HG02571 (cell line): ENCODE measurements around the gene CHDH.

Source experiments
- ATAC-seq: cut with Tn5 transposase; IDR thresholded peaks from one replicate; pipeline ENCODE4 v1.9.1; 2021; ENCODE audit warnings: mild to moderate bottlenecking, moderate library complexity; ENCODE audit not compliant: unreplicated experiment

Gene CHDH

GRCh38 chr3:53809764-53810400 is 36.3 kb downstream of the CHDH start:
- ATAC-seq = no peak

GRCh38 chr3:53809267-53809666 is 37.0 kb downstream of the CHDH start:
- ATAC-seq = no peak

- no peak for ATAC-seq
Measured at GRCh38 chr3:53808496-53808895, 37.7 kb downstream of the CHDH start.

GRCh38 chr3:53807117-53807810 is 39.0 kb downstream of the CHDH start:
- peak; percentile 11 for ATAC-seq

DNA sequence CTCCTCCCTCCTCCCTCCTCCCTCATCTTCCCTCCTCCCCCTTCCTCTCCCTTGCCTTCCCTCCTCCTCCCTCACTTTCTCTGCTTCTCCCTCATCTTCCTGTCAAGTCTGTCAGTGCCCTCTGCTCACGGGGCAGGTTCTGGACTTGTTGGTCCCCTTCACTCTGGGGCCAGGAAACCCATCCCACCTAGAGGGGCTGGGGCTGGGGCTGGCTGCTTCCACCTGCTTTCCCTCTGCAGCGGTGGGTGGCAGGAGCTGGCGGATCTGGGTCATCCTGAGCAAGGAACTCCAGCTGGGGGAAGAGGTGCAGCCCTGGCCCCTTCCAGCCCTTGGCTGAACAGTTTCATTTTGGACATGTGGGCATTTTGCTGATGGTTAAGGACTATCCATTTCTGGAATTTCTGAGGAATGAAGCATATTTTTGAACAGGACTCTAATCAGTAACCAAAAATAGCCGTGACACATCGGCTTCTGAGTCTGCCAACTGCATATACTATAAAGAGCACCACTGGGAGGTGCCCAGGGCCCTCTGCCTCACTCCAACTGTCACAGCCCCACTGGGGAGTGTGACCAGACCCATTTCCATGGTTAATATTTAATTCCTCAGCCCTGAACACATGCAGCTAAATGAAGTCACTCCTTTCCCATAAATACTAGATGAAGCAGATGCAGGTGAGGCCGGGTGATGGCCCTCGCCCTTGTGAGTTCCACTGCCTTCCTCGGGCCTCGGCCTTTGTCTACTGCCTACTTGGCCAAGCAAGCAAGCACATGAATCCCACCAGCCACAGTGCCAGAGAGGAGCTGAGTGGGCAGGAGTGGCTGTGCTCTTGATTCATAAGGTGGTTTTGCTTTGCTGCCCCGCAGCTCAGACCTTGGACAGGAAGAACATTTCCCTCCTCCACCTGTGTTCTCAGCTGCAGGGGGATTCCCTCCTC is 39.8 kb downstream of the CHDH start:
- ATAC-seq = peak; percentile 49

DNA sequence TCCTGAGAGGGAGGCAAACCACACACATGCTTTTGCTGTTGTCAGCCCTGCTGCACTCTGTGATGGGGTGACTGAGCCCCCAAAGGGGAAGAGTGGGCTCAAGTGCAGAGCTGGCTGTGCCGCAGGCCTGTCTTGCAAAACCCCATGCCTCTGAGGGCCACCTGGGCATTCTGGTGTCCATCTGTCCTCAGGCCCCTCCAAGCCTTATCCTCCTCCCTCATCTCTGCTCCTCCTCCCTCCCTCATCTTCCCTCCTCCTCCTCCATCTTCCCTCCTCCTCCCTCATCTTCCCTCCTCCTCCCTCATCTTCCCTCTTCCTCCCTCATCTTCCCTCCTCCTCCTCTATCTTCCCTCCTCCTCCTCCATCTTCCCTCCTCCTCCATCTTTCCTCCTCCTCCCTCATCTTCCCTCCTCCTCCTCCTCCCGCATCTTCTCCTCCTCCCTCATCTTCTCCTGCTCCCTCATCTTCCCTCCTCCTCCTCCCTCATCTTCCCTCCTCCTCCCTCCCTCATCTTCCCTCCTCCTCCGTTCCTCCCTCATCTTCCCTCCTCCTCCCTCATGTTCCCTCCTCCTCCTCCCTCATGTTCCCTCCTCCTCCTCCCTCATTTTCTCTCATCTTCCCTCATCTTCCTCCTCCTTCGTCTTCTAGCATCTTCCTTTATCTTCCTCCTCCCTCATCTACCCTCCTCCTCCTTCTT is 40.6 kb downstream of the CHDH start:
- no peak for ATAC-seq

DNA sequence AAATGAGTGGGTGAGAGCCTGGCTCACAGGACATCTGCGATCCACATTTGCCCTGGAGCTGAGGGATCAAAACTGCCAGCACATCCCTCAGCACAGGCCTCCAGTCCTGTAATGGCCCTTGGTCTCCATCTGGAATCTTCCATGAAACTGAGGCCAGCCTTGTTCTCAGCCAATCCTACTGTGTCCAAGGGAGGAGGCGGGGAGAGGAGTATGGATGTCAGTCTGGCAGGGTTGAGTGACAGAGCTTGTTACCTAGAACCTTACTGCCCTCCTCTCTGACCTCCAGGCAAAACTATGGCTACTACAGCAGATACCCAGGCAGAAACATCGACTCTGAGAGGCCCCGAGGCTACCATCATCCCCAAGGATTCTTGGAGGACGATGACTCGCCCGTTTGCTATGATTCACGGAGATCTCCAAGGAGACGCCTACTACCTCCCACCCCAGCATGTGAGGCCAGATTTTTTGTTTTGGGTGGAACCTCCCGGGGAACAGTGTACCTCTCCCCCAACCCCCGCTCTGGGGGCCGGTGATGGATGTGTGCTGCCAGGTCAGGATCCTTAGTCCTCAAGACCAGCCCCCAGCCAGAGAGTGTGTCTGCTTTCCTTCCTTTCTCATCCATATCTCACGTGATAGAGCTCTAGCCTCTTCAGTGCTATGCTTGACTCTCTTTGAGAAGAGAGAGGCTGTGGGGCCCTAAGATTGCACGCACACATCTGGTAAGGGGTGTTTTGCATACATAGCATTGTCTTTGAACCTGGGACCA is 41.3 kb downstream of the CHDH start:
- peak; percentile 38 for ATAC-seq

GRCh38 chr3:53803816-53804695 is 42.2 kb downstream of the CHDH start:
- no peak for ATAC-seq

GRCh38 chr3:53803124-53803815 is 42.9 kb downstream of the CHDH start:
- no peak for ATAC-seq

- no peak for ATAC-seq
Measured at GRCh38 chr3:53802256-53802880, 43.9 kb downstream of the CHDH start.

GRCh38 chr3:53801319-53801718 is 44.9 kb downstream of the CHDH start:
- ATAC-seq = no peak

DNA sequence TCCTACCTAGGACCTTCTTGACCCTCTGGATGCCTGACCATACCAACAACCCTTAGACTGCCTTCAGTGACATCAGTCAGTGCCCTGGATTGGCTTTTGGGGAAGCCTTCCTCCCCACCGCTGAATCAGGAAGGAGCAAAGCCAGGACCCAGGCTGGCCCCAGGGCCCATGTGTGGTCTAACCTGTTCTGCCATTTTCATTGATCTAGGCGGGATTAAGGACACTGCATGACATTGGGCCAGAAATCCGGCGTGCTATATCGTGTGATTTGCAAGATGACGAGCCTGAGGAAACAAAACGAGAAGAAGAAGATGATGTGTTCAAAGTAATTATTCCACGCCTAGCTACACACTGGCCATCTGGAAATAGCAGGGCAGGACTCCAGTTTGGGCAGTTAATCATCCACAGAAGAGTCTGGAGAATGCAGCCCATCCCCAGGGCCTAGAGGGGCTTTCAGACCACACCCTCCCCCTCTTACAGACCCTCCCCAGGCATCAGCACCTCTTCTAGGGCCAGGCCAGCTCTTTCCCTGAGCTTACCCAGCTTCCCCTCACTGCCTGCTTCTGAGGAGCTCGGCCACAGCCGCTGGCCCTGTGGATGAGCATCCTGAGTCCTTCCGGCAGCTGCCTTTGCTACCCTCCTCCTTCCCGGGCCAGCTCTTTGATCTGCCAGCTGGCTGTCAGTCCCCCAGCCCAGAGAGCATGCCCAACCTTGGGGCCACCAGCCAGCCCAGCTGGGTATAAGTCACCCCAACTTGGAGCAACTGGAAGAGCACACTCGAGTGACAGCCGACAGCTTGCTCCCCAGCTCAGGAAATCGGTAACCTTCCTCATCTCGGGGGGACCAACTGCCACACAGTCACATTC is 45.9 kb downstream of the CHDH start:
- no peak for ATAC-seq

DNA sequence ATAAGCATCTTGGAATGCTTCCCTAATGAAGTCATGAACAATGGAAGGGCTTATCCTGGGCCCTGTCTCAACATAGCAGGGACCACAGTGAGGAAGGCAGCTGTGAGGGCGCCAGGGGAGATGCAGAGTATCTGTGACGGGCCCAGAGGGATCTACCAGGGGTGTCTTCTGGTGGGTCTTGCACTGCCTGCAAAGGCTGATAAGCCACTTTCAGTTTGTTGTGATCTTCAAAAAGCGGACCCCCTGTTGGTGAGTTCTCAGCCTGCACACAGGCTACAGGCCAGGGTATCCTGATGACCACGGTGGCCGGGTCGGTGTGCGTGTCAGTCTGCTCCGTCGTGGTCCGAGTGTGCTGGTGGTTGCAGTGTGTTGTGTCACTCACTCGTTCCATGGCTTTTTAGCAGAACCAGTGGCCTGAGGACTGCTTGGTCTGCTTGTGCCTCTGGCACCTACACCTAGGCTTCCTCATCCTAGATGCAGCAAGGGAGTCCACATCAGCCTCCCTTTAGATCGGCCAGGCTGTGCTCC is 46.8 kb downstream of the CHDH start:
- ATAC-seq = no peak

DNA sequence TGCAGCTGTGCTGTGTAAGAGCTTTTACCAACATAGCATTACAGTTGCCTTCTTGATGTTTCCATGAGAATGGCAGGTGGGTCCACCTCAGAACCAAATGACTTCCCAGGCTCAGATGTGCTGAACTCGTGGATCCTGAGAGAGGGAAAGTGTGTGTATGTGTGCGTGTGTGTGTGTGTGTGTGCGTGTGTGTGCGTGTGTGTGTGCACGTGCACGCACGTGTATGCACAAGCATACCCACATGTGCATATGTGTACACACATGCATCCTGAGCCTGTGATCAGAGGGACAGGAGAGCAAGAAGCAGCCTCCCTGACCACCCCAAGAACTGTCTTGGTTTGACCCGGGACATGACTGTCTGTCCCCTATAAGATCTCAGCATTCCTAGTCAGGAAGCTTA is 48.1 kb downstream of the CHDH start:
- ATAC-seq = no peak

- no peak for ATAC-seq
Measured at GRCh38 chr3:53795789-53796560, 50.2 kb downstream of the CHDH start.

- no peak for ATAC-seq
Measured at GRCh38 chr3:53795176-53795575, 51.0 kb downstream of the CHDH start.
